ENCODE results near the gene SLC39A11.

- TF ChIP-seq FOXP1 (IDR thresholded peaks at IDR 0.05) (no peak), FOXP1 (CRISPR knock-in tag; IDR thresholded peaks at IDR 0.05) (no peak), ISX (CRISPR knock-in tag; conservative IDR thresholded peaks at IDR 0.05) (no peak), SETDB1 (CRISPR knock-in tag; IDR thresholded peaks at IDR 0.05; ENCODE audit: borderline replicate concordance) (no peak), KLF9 (CRISPR knock-in tag; IDR thresholded peaks at IDR 0.05; ENCODE audit: low read depth) (no peak), ARNT (IDR thresholded peaks at IDR 0.05) (no peak), CTCF (CRISPR knock-in tag; IDR thresholded peaks at IDR 0.05) (no peak), CHD4 (IDR thresholded peaks at IDR 0.05; ENCODE audit: borderline replicate concordance, low read length) (no peak), JUND (CRISPR knock-in tag; IDR thresholded peaks at IDR 0.05) (no peak)
- TF ChIP-seq, protein P1, sequence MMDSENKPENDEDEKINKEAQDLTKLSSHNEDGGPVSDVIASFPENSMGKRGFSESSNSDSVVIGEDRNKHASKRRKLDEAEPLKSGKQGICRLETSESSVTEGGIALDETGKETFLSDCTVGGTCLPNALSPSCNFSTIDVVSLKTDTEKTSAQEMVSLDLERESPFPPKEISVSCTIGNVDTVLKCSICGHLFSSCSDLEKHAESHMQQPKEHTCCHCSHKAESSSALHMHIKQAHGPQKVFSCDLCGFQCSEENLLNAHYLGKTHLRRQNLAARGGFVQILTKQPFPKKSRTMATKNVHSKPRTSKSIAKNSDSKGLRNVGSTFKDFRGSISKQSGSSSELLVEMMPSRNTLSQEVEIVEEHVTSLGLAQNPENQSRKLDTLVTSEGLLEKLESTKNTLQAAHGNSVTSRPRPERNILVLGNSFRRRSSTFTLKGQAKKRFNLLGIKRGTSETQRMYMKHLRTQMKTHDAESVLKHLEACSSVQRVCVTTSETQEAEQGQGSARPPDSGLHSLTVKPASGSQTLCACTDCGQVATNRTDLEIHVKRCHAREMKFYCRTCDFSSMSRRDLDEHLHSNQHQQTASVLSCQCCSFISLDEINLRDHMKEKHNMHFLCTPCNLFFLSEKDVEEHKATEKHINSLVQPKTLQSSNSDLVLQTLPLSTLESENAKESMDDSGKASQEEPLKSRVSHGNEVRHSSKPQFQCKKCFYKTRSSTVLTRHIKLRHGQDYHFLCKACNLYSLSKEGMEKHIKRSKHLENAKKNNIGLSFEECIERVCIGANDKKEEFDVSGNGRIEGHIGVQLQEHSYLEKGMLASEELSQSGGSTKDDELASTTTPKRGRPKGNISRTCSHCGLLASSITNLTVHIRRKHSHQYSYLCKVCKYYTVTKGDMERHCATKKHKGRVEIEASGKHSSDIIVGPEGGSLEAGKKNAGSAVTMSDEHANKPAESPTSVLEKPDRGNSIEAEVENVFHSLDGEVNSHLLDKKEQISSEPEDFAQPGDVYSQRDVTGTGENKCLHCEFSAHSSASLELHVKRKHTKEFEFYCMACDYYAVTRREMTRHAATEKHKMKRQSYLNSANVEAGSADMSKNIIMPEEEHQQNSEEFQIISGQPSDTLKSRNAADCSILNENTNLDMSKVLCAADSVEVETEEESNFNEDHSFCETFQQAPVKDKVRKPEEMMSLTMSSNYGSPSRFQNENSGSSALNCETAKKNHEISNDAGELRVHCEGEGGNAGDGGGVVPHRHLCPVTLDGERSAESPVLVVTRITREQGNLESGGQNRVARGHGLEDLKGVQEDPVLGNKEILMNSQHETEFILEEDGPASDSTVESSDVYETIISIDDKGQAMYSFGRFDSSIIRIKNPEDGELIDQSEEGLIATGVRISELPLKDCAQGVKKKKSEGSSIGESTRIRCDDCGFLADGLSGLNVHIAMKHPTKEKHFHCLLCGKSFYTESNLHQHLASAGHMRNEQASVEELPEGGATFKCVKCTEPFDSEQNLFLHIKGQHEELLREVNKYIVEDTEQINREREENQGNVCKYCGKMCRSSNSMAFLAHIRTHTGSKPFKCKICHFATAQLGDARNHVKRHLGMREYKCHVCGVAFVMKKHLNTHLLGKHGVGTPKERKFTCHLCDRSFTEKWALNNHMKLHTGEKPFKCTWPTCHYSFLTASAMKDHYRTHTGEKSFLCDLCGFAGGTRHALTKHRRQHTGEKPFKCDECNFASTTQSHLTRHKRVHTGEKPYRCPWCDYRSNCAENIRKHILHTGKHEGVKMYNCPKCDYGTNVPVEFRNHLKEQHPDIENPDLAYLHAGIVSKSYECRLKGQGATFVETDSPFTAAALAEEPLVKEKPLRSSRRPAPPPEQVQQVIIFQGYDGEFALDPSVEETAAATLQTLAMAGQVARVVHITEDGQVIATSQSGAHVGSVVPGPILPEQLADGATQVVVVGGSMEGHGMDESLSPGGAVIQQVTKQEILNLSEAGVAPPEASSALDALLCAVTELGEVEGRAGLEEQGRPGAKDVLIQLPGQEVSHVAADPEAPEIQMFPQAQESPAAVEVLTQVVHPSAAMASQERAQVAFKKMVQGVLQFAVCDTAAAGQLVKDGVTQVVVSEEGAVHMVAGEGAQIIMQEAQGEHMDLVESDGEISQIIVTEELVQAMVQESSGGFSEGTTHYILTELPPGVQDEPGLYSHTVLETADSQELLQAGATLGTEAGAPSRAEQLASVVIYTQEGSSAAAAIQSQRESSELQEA (CRISPR knock-in tag; IDR thresholded peaks at IDR 0.05; ENCODE audit: not compliant biosample characterization): no peak
These were observed 78.4 kb downstream of the SLC39A11 start for GRCh38 chr17:73013816-73014663.

Data from HepG2 (cell line).